Fibroblast of lung (primary cell): ENCODE results near the gene TAF12. TPM values are rescaled to one million over a fixed set of nuclear protein-coding genes. Genes with fewer than 3 reads are reported as not detected.
"Not testable (repeated sequence)": the region's sequence is repeated elsewhere in the genome, so short reads cannot be mapped to it uniquely, and the experiment has no call there.

Source experiments
- DNase-seq, 2 donors: peaks; one replicate each; pipeline versions ENCODE4 v3.0.0 to v3.0.0-alpha.2; 2010; ENCODE audit warnings: low read depth in 2 of 2
- H2AFZ ChIP-seq: 2 replicates; pipeline ENCODE4 v1.5.1; 2012; ENCODE audit warnings: low read length, control low read depth, inconsistent platforms
- H3K27ac ChIP-seq: 2 replicates; pipeline ENCODE4 v1.5.1; 2011; ENCODE audit warnings: low read length, control low read depth; ENCODE audit not compliant: insufficient read depth
- H3K27me3 ChIP-seq: 2 replicates; pipeline ENCODE4 v1.5.1; 2011; ENCODE audit warnings: mild to moderate bottlenecking, low read length; ENCODE audit not compliant: control insufficient read depth, insufficient read depth
- H3K36me3 ChIP-seq: 2 replicates; pipeline ENCODE4 v1.5.1; 2011; ENCODE audit warnings: low read length; ENCODE audit not compliant: control insufficient read depth, insufficient read depth
- H3K4me1 ChIP-seq: 2 replicates; pipeline ENCODE4 v1.5.1; 2011; ENCODE audit warnings: low read length; ENCODE audit not compliant: control insufficient read depth, insufficient read depth; ENCODE audit errors: extremely low read depth
- H3K4me2 ChIP-seq: 2 replicates; pipeline ENCODE4 v1.5.1; 2011; ENCODE audit warnings: low read length, control low read depth; ENCODE audit not compliant: insufficient read depth; ENCODE audit errors: extremely low read depth
- H3K4me3 ChIP-seq, 4 experiments: fragments of 200-600 bp in 1 of 4; sonication (generic) in 1 of 4; replicated peaks in 1 of 4; 2 replicates each; pipeline ENCODE4 v1.5.1; 2011 to 2016; ENCODE audit warnings: low read length in 4 of 4, low read depth in 3 of 4, mild to moderate bottlenecking in 3 of 4, control low read depth in 2 of 4, inconsistent platforms in 1 of 4, mixed read lengths in 1 of 4; ENCODE audit not compliant: insufficient read depth in 1 of 4; ENCODE audit errors: control extremely low read depth in 1 of 4
- H3K79me2 ChIP-seq: 2 replicates; pipeline ENCODE4 v1.5.1; 2012; ENCODE audit warnings: mild to moderate bottlenecking, low read length, inconsistent platforms; ENCODE audit not compliant: control insufficient read depth, insufficient read depth
- H3K9ac ChIP-seq: 2 replicates; pipeline ENCODE4 v1.5.1; 2011; ENCODE audit warnings: mild to moderate bottlenecking, low read length, control low read depth; ENCODE audit not compliant: insufficient read depth
- H3K9me3 ChIP-seq: 2 replicates; pipeline ENCODE4 v1.5.1; 2012; ENCODE audit warnings: low read depth, low read length; ENCODE audit not compliant: control insufficient read depth, insufficient read depth
- H4K20me1 ChIP-seq: 2 replicates; pipeline ENCODE4 v1.5.1; 2011; ENCODE audit warnings: low read length; ENCODE audit not compliant: control insufficient read depth, insufficient read depth; ENCODE audit errors: extremely low read depth
- CTCF ChIP-seq, 2 donors: IDR thresholded peaks in 1 of 2; conservative IDR thresholded peaks in 1 of 2; 1 replicate in 1 of 2; 2 replicates in 1 of 2; pipeline ENCODE4 v1.5.1; 2011 to 2012; ENCODE audit warnings: low read length in 2 of 2, control low read depth in 1 of 2, inconsistent platforms in 1 of 2, low read depth in 1 of 2, mild to moderate bottlenecking in 1 of 2
- EZH2 ChIP-seq: IDR thresholded peaks from 2 replicates; pipeline ENCODE4 v1.5.1; 2012; ENCODE audit warnings: low read length, control low read depth, mild to moderate bottlenecking; ENCODE audit errors: missing control alignments
- polyA plus RNA-seq, 2 donors: library from polyadenylated mRNA; depleted of rRNA in 1 of 2; stranded (reverse) in 1 of 2; unstranded in 1 of 2; fragments of >200 nt; gene quantifications; 2 replicates each; pipeline ENCODE4 v1.2.1, GENCODE V29; 2011 to 2012; ENCODE audit warnings: missing spikeins in 1 of 2
- total RNA-seq: library from RNA; depleted of rRNA; stranded (reverse); fragments of >200 nt; gene quantifications from 2 replicates; pipeline ENCODE4 v1.2.1, GENCODE V29; 2014

The TAF12 gene
- total and polyA plus RNA-seq, 2 donors (not counting 1 experiment from before 2014, with no cell fraction given): 49.7 to 52.2 TPM

- no peak overlapping the region for H3K4me2 ChIP-seq
- peaks cover 10% of the 10 kb centered on the region for H3K79me2 ChIP-seq
- no peaks in the 10 kb centered on the region for H3K4me1 ChIP-seq
- no peak for DNase-seq
- H2AFZ ChIP-seq: no peak overlapping the region
- H3K4me3 ChIP-seq: no peak overlapping the region
- TF ChIP-seq EZH2 (no peak), CTCF (conservative IDR thresholded peaks at IDR 0.05 in 1 of 2, IDR thresholded peaks at IDR 0.05 in 1 of 2; ENCODE audit: low read depth in 1 of 2, low read length in 2 of 2) (no peak)
- H3K9ac ChIP-seq: no peak overlapping the region
- H3K9me3 ChIP-seq: no peaks in the 10 kb centered on the region
- H3K27me3 ChIP-seq: no peaks in the 10 kb centered on the region
- H4K20me1 ChIP-seq: no peaks in the 10 kb centered on the region
- H3K27ac ChIP-seq: no peak overlapping the region
- H3K36me3 ChIP-seq: no peaks in the 10 kb centered on the region
Measured at GRCh38 chr1:28666806-28667205, 23.9 kb upstream of the TAF12 start.

- H3K36me3 ChIP-seq: no peaks in the 10 kb centered on the region
- H3K79me2 ChIP-seq: no peaks in the 10 kb centered on the region
- DNase-seq: no peak
- H4K20me1 ChIP-seq: no peaks in the 10 kb centered on the region
- no peak for TF ChIP-seq CTCF (conservative IDR thresholded peaks at IDR 0.05 in 1 of 2, IDR thresholded peaks at IDR 0.05 in 1 of 2; ENCODE audit: low read depth in 1 of 2, low read length in 2 of 2)
- TF ChIP-seq EZH2: no peak
- H3K27me3 ChIP-seq: no peaks in the 10 kb centered on the region
- no peak overlapping the region for H3K4me3 ChIP-seq
- no peaks in the 10 kb centered on the region for H3K4me1 ChIP-seq
- no peak overlapping the region for H2AFZ ChIP-seq
- H3K9me3 ChIP-seq: no peaks in the 10 kb centered on the region
- H3K9ac ChIP-seq: no peak overlapping the region
- H3K27ac ChIP-seq: no peak overlapping the region
- H3K4me2 ChIP-seq: no peak overlapping the region
Measured at GRCh38 chr1:28663871-28664470, 21.1 kb upstream of the TAF12 start.

- no peak overlapping the region for H3K27ac ChIP-seq
- no peaks in the 10 kb centered on the region for H4K20me1 ChIP-seq
- no peaks in the 10 kb centered on the region for H3K36me3 ChIP-seq
- H3K79me2 ChIP-seq: no peaks in the 10 kb centered on the region
- H3K4me1 ChIP-seq: no peaks in the 10 kb centered on the region
- TF ChIP-seq CTCF (conservative IDR thresholded peaks at IDR 0.05 in 1 of 2, IDR thresholded peaks at IDR 0.05 in 1 of 2; ENCODE audit: low read depth in 1 of 2, low read length in 2 of 2) (no peak), EZH2 (no peak)
- DNase-seq: no peak
- no peak overlapping the region for H2AFZ ChIP-seq
- no peaks in the 10 kb centered on the region for H3K27me3 ChIP-seq
- no peak overlapping the region for H3K4me2 ChIP-seq
- H3K9ac ChIP-seq: no peak overlapping the region
- no peak overlapping the region for H3K4me3 ChIP-seq
- H3K9me3 ChIP-seq: no peaks in the 10 kb centered on the region
Measured at GRCh38 chr1:28656335-28656734, 13.5 kb upstream of the TAF12 start.

GRCh38 chr1:28655448-28656311, 12.8 kb upstream of the TAF12 start:
- not testable (repeated sequence) for H3K9me3 ChIP-seq, H2AFZ ChIP-seq, H3K27me3 ChIP-seq, H3K27ac ChIP-seq, H3K79me2 ChIP-seq, DNase-seq, H4K20me1 ChIP-seq, H3K4me3 ChIP-seq, H3K36me3 ChIP-seq, H3K4me1 ChIP-seq, H3K4me2 ChIP-seq, H3K9ac ChIP-seq
